Mucosa of gallbladder (tissue), 1 donor: ENCODE data around the gene PFKFB4. TPM values are rescaled to one million over a fixed set of nuclear protein-coding genes. Genes with fewer than 3 reads are reported as not detected.

Source experiments
- DNase-seq: peaks from one replicate; pipeline ENCODE4 v3.0.0-alpha.2; 2020; ENCODE audit warnings: low spot score
- total RNA-seq: library from RNA; stranded (reverse); gene quantifications from one replicate; pipeline ENCODE4 v1.2.1, GENCODE V29; 2021
- donor health status: DM: no; HTN: no; CAD: no.

Gene PFKFB4
- total RNA-seq, result 4.3 TPM

- peak; percentile 100 for DNase-seq
Observed at GRCh38 chr3:48556796-48557626, at the start of gene PFKFB4. Gene PFKFB4 (minus strand): TSS chr3:48556803. CDS start chr3:48556777, 26 bp downstream.

GRCh38 chr3:48601622-48601994 lies 45.0 kb upstream of the PFKFB4 start:
- no peak for DNase-seq

GRCh38 chr3:48600711-48601621 lies 44.4 kb upstream of the PFKFB4 start:
- DNase-seq, result no peak

- DNase-seq, result no peak
Observed at GRCh38 chr3:48599509-48600285, 43.1 kb upstream of the PFKFB4 start.

GRCh38 chr3:48599077-48599501 lies 42.5 kb upstream of the PFKFB4 start:
- DNase-seq, result no peak

- peak; percentile 52 for DNase-seq
Observed at GRCh38 chr3:48598323-48599076, 41.9 kb upstream of the PFKFB4 start.

GRCh38 chr3:48597408-48597800 lies 40.8 kb upstream of the PFKFB4 start:
- DNase-seq, result no peak

GRCh38 chr3:48596676-48597407 lies 40.2 kb upstream of the PFKFB4 start:
- DNase-seq, result no peak

GRCh38 chr3:48596157-48596556 lies 39.6 kb upstream of the PFKFB4 start:
- no peak for DNase-seq

GRCh38 chr3:48595526-48596121 lies 39.0 kb upstream of the PFKFB4 start:
- DNase-seq, result peak; percentile 18

- no peak for DNase-seq
Observed at GRCh38 chr3:48595075-48595525, 38.5 kb upstream of the PFKFB4 start, which contains the start of gene COL7A1. Gene COL7A1 (minus strand): TSS chr3:48595329. CDS start chr3:48595159, 170 bp downstream.

- DNase-seq, result no peak
Observed at GRCh38 chr3:48594417-48595049, 37.9 kb upstream of the PFKFB4 start.

- no peak for DNase-seq
Observed at GRCh38 chr3:48593337-48593736, 36.7 kb upstream of the PFKFB4 start.

GRCh38 chr3:48592519-48593087 lies 36.0 kb upstream of the PFKFB4 start:
- no peak for DNase-seq

GRCh38 chr3:48591886-48592518 lies 35.4 kb upstream of the PFKFB4 start:
- DNase-seq, result no peak

GRCh38 chr3:48591436-48591835 lies 34.8 kb upstream of the PFKFB4 start:
- no peak for DNase-seq

- DNase-seq, result no peak
Observed at GRCh38 chr3:48588230-48588629, 31.6 kb upstream of the PFKFB4 start.

- no peak for DNase-seq
Observed at GRCh38 chr3:48587686-48588085, 31.1 kb upstream of the PFKFB4 start.
